Loucy (cell line): ENCODE data around the gene GABRR3.

Experiments used
- H2AFZ ChIP-seq: fragments of 200-600 bp; sonication (generic); 2 replicates; pipeline ENCODE4 v1.6.0; 2016; ENCODE audit warnings: antibody characterized with exemption, mild to moderate bottlenecking, low read length, moderate library complexity
- H3F3A ChIP-seq: fragments of 200-600 bp; 2 replicates; pipeline ENCODE4 v1.6.0; 2016; ENCODE audit warnings: antibody characterized with exemption, low read depth, mild to moderate bottlenecking
- H3K27me3 ChIP-seq: fragments of 200-600 bp; sonication (generic); 2 replicates; pipeline ENCODE4 v1.6.1; 2014; ENCODE audit warnings: low read length, mild to moderate bottlenecking; ENCODE audit not compliant: insufficient read depth, poor library complexity, severe bottlenecking
- H3K36me3 ChIP-seq: fragments of 200-600 bp; sonication (generic); 2 replicates; pipeline ENCODE4 v1.6.1; 2016; ENCODE audit warnings: low read length; ENCODE audit not compliant: insufficient read depth
- H3K4me1 ChIP-seq: fragments of 200-600 bp; sonication (generic); 2 replicates; pipeline ENCODE4 v1.5.1; 2014; ENCODE audit warnings: low read length, mild to moderate bottlenecking; ENCODE audit not compliant: insufficient read depth, poor library complexity, severe bottlenecking
- H3K4me2 ChIP-seq: fragments of 200-600 bp; sonication (generic); 2 replicates; pipeline ENCODE4 v1.6.0; 2014; ENCODE audit warnings: antibody characterized with exemption, low read length, low read depth, mild to moderate bottlenecking; ENCODE audit not compliant: poor library complexity, severe bottlenecking
- H3K4me3 ChIP-seq: fragments of 200-600 bp; sonication (generic); 2 replicates; pipeline ENCODE4 v1.5.1; 2014; ENCODE audit warnings: low read length, mild to moderate bottlenecking, mixed read lengths; ENCODE audit not compliant: poor library complexity, severe bottlenecking
- H3K79me2 ChIP-seq: fragments of 200-600 bp; sonication (generic); 2 replicates; pipeline ENCODE4 v1.6.1; 2014; ENCODE audit warnings: low read length; ENCODE audit not compliant: insufficient read depth
- H3K9ac ChIP-seq: fragments of 200-600 bp; sonication (generic); 2 replicates; pipeline ENCODE4 v1.6.0; 2014; ENCODE audit warnings: mild to moderate bottlenecking, low read depth, low read length, moderate library complexity; ENCODE audit not compliant: poor library complexity, severe bottlenecking
- H3K9me2 ChIP-seq: fragments of 200-600 bp; sonication (generic); replicated peaks from 2 replicates; pipeline ENCODE4 v1.6.1; 2016; ENCODE audit warnings: low read depth, low read length, mixed read lengths
- H3K9me3 ChIP-seq: fragments of 200-600 bp; sonication (generic); 2 replicates; pipeline ENCODE4 v1.6.1; 2014; ENCODE audit warnings: mild to moderate bottlenecking, antibody characterized with exemption, low read length, low read depth; ENCODE audit not compliant: insufficient read depth
- H4K20me1 ChIP-seq: fragments of 200-600 bp; sonication (generic); 2 replicates; pipeline ENCODE4 v1.6.0; 2014; ENCODE audit warnings: antibody characterized with exemption, low read length, mild to moderate bottlenecking; ENCODE audit not compliant: insufficient read depth, poor library complexity, severe bottlenecking
- CTCF ChIP-seq: fragments of 200-600 bp; sonication (generic); conservative IDR thresholded peaks from 2 replicates; pipeline ENCODE4 v1.5.1; 2014; ENCODE audit warnings: mild to moderate bottlenecking, antibody characterized with exemption, low read length
- EZH2phosphoT487 ChIP-seq: fragments of 200-600 bp; IDR thresholded peaks from 2 replicates; pipeline ENCODE4 v1.6.1; 2018; ENCODE audit warnings: antibody characterized with exemption, mild to moderate bottlenecking, moderate library complexity, borderline replicate concordance

GABRR3 gene

GRCh38 chr3:97988784-97989568 is 46.1 kb downstream of the GABRR3 start:
- no peak overlapping the region for H2AFZ ChIP-seq
- no peaks in the 10 kb centered on the region for H3K9me2 ChIP-seq
- no peaks in the 10 kb centered on the region for H3K36me3 ChIP-seq
- no peak overlapping the region for H3K4me3 ChIP-seq
- H3K79me2 ChIP-seq: no peaks in the 10 kb centered on the region
- no peak overlapping the region for H3K9ac ChIP-seq
- H4K20me1 ChIP-seq: no peaks in the 10 kb centered on the region
- H3F3A ChIP-seq: no peaks in the 10 kb centered on the region
- H3K9me3 ChIP-seq: no peaks in the 10 kb centered on the region
- TF ChIP-seq EZH2phosphoT487 (no peak), CTCF (no peak)
- no peak overlapping the region for H3K4me2 ChIP-seq
- H3K4me1 ChIP-seq: peaks cover 4% of the 10 kb centered on the region
- no peaks in the 10 kb centered on the region for H3K27me3 ChIP-seq

- Histone ChIP-seq H3K9me3 (no peaks in the 10 kb centered on the region), H3K9me2 (no peaks in the 10 kb centered on the region), H2AFZ (no peak overlapping the region), H3K27me3 (no peaks in the 10 kb centered on the region), H3K36me3 (no peaks in the 10 kb centered on the region), H3K4me2 (no peak overlapping the region), H3K79me2 (no peaks in the 10 kb centered on the region), H3K4me3 (no peak overlapping the region), H3F3A (no peaks in the 10 kb centered on the region), H4K20me1 (no peaks in the 10 kb centered on the region), H3K4me1 (peaks cover 4% of the 10 kb centered on the region), H3K9ac (no peak overlapping the region)
- TF ChIP-seq CTCF (no peak), EZH2phosphoT487 (no peak)
These were observed 47.8 kb downstream of the GABRR3 start for GRCh38 chr3:97987306-97987705.

GRCh38 chr3:97983933-97984491 is 51.1 kb downstream of the GABRR3 start:
- H3K9ac ChIP-seq: no peak overlapping the region
- no peak for TF ChIP-seq EZH2phosphoT487
- no peak for TF ChIP-seq CTCF
- no peaks in the 10 kb centered on the region for H4K20me1 ChIP-seq

More at GRCh38 chr3:97983933-97984491, 51.1 kb downstream of the GABRR3 start:
- H3K4me2 ChIP-seq: no peak overlapping the region
- H3K36me3 ChIP-seq: no peaks in the 10 kb centered on the region
- no peaks in the 10 kb centered on the region for H3K79me2 ChIP-seq
- no peaks in the 10 kb centered on the region for H3K9me3 ChIP-seq
- H2AFZ ChIP-seq: no peak overlapping the region
- no peaks in the 10 kb centered on the region for H3K4me1 ChIP-seq
- H3K9me2 ChIP-seq: no peaks in the 10 kb centered on the region
- no peaks in the 10 kb centered on the region for H3K27me3 ChIP-seq
- no peaks in the 10 kb centered on the region for H3F3A ChIP-seq
- no peak overlapping the region for H3K4me3 ChIP-seq
